Measurements from ENCODE around the gene TLE5. TPM values are rescaled to one million over a fixed set of nuclear protein-coding genes. Genes with fewer than 3 reads are reported as not detected.

TLE5 gene
- total and polyA plus RNA-seq, 9 of the 15 experiments (the other 6 are each of a cell fraction or from before 2014, with no cell fraction given) = 2.0 to 347 (median 235) TPM

- TF ChIP-seq, protein P1, sequence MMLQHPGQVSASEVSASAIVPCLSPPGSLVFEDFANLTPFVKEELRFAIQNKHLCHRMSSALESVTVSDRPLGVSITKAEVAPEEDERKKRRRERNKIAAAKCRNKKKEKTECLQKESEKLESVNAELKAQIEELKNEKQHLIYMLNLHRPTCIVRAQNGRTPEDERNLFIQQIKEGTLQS (IDR thresholded peaks at IDR 0.05) = no peak
- TF ChIP-seq, protein P1 (CRISPR knock-in tag; conservative IDR thresholded peaks at IDR 0.05) = no peak
- TF ChIP-seq, protein P2, sequence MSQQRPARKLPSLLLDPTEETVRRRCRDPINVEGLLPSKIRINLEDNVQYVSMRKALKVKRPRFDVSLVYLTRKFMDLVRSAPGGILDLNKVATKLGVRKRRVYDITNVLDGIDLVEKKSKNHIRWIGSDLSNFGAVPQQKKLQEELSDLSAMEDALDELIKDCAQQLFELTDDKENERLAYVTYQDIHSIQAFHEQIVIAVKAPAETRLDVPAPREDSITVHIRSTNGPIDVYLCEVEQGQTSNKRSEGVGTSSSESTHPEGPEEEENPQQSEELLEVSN (IDR thresholded peaks at IDR 0.05; ENCODE audit: borderline replicate concordance in 1 of 2, extremely low read depth in 1 of 2, insufficient read depth in 1 of 2, insufficient read length in 1 of 2, low read depth in 1 of 2, low read length in 1 of 2, poor library complexity in 1 of 2, severe bottlenecking in 1 of 2) = peak in 1 of 2 experiments; percentile 29
- TF ChIP-seq TOE1 (IDR thresholded peaks at IDR 0.05; ENCODE audit: borderline replicate concordance) (no peak), TOE1 (CRISPR knock-in tag; IDR thresholded peaks at IDR 0.05; ENCODE audit: borderline replicate concordance, low read depth) (no peak), ZBTB49 (CRISPR knock-in tag; IDR thresholded peaks at IDR 0.05; ENCODE audit: borderline replicate concordance) (no peak), SMAD2 (IDR thresholded peaks at IDR 0.05; ENCODE audit: low read depth, low read length) (no peak), SMC3 (conservative IDR thresholded peaks at IDR 0.05; ENCODE audit: insufficient read depth, low read depth, low read length) (peak; percentile 74), BDP1 (IDR thresholded peaks at IDR 0.05; ENCODE audit: insufficient read depth, insufficient read length) (no peak), CCAR2 (IDR thresholded peaks at IDR 0.05; ENCODE audit: low read depth, low read length) (no peak), SREBF1 (IDR thresholded peaks at IDR 0.05; ENCODE audit: borderline replicate concordance, low read depth, low read length) (no peak), KAT8 (IDR thresholded peaks at IDR 0.05; ENCODE audit: low read depth) (no peak), ZNF740 (CRISPR knock-in tag; IDR thresholded peaks at IDR 0.05) (peak; percentile 54; the same call in 1 of the 2 replicates), ZNF740 (tag; IDR thresholded peaks at IDR 0.05) (no peak), KDM4B (IDR thresholded peaks at IDR 0.05; ENCODE audit: borderline replicate concordance in 2 of 2, low read depth in 1 of 2) (no peak), CSDE1 (IDR thresholded peaks at IDR 0.05) (no peak), ZFP30 (CRISPR knock-in tag; IDR thresholded peaks at IDR 0.05; ENCODE audit: borderline replicate concordance) (no peak), TAF9B (IDR thresholded peaks at IDR 0.05; ENCODE audit: partially characterized antibody) (no peak), HNRNPUL1 (IDR thresholded peaks at IDR 0.05; ENCODE audit: low read length) (no peak)
- TF ChIP-seq, protein P3, sequence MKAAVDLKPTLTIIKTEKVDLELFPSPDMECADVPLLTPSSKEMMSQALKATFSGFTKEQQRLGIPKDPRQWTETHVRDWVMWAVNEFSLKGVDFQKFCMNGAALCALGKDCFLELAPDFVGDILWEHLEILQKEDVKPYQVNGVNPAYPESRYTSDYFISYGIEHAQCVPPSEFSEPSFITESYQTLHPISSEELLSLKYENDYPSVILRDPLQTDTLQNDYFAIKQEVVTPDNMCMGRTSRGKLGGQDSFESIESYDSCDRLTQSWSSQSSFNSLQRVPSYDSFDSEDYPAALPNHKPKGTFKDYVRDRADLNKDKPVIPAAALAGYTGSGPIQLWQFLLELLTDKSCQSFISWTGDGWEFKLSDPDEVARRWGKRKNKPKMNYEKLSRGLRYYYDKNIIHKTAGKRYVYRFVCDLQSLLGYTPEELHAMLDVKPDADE (conservative IDR thresholded peaks at IDR 0.05; ENCODE audit: control insufficient read depth, low read depth, low read length) = no peak
Observed at GRCh38 chr19:3075605-3076431, 13.5 kb upstream of the TLE5 start (continued).

Measured in K562 (cell line).